Endodermal cell (in vitro differentiated cells): ENCODE results near the gene GAL3ST1. TPM values are rescaled to one million over a fixed set of nuclear protein-coding genes. Genes with fewer than 3 reads are reported as not detected.

ENCODE experiments used
- DNase-seq: peaks from one replicate; pipeline ENCODE4 v3.0.0-alpha.2; 2017
- H3K27ac ChIP-seq: 2 replicates; pipeline ENCODE4 v1.5.1; 2013; ENCODE audit warnings: mild to moderate bottlenecking, low read depth, low read length, moderate library complexity
- H3K27me3 ChIP-seq: 2 replicates; pipeline ENCODE4 v1.6.1; 2013; ENCODE audit warnings: mild to moderate bottlenecking, low read length, moderate library complexity; ENCODE audit not compliant: insufficient read depth, control insufficient read depth, poor library complexity, severe bottlenecking
- H3K36me3 ChIP-seq: 2 replicates; pipeline ENCODE4 v1.7.0; 2013; ENCODE audit warnings: mild to moderate bottlenecking, low read length, moderate library complexity; ENCODE audit not compliant: control insufficient read depth, insufficient read depth
- H3K4me1 ChIP-seq: one replicate; pipeline ENCODE4 v1.7.0; 2013; ENCODE audit warnings: low read length; ENCODE audit not compliant: control insufficient read depth, insufficient read depth
- H3K4me3 ChIP-seq: 2 replicates; pipeline ENCODE4 v1.5.1; 2013; ENCODE audit warnings: mild to moderate bottlenecking, low read length, moderate library complexity
- H3K9ac ChIP-seq: 2 replicates; pipeline ENCODE4 v1.6.1; 2013; ENCODE audit warnings: mild to moderate bottlenecking, low read length, moderate library complexity; ENCODE audit not compliant: poor library complexity, severe bottlenecking; ENCODE audit errors: extremely low read depth
- H3K9me3 ChIP-seq: 2 replicates; pipeline ENCODE4 v1.6.1; 2013; ENCODE audit warnings: mild to moderate bottlenecking, low read length, moderate library complexity; ENCODE audit not compliant: control insufficient read depth
- H3K27ac Mint-ChIP-seq: 2 replicates; pipeline ENCODE4 v1.8.0; 2020; ENCODE audit warnings: mixed read lengths
- H3K27me3 Mint-ChIP-seq: 2 replicates; pipeline ENCODE4 v1.8.0; 2021; ENCODE audit warnings: mild to moderate bottlenecking, mixed read lengths; ENCODE audit not compliant: insufficient read depth
- H3K36me3 Mint-ChIP-seq: 2 replicates; pipeline ENCODE4 v1.8.0; 2020; ENCODE audit warnings: low read depth, mixed read lengths
- H3K4me1 Mint-ChIP-seq: 2 replicates; pipeline ENCODE4 v1.8.0; 2020; ENCODE audit warnings: mixed read lengths
- H3K4me3 Mint-ChIP-seq: 2 replicates; pipeline ENCODE4 v1.8.0; 2020; ENCODE audit warnings: mild to moderate bottlenecking, moderate library complexity, mixed read lengths
- H3K9me3 Mint-ChIP-seq: 2 replicates; pipeline ENCODE4 v1.8.0; 2020; ENCODE audit warnings: mild to moderate bottlenecking, mixed read lengths
- WGBS, 2 experiments: methylation state at CpG; one replicate each; pipeline versions ENCODE4 v1.1.5 to v1.1.7; 2013; ENCODE audit warnings: missing lambda C conversion rate in 2 of 2, mixed read lengths in 1 of 2; ENCODE audit not compliant: insufficient coverage in 1 of 2, insufficient read length in 1 of 2; 5-methylcytosine and 5-hydroxymethylcytosine counted together
- total RNA-seq, 2 donors: library from RNA; stranded (reverse); fragmentation: NEBNext Ultra II Directional in 1 of 2; extraction: Animal tissue kit (Norgen Biotek cat#: 25700) in 1 of 2; gene quantifications; 2 replicates in 1 of 2; 3 replicates in 1 of 2; pipeline ENCODE4 v1.2.1, GENCODE V29; 2021
- TF ChIP-seq, protein P1 (sequence below): fragments of 200-600 bp; sonication (generic); conservative IDR thresholded peaks from 2 replicates; pipeline ENCODE4 v1.5.0; 2021; ENCODE audit warnings: antibody characterized with exemption, mild to moderate bottlenecking

GAL3ST1 gene
- total RNA-seq, 2 donors from 2014 or later = 26.4 to 28.3 TPM

DNA sequence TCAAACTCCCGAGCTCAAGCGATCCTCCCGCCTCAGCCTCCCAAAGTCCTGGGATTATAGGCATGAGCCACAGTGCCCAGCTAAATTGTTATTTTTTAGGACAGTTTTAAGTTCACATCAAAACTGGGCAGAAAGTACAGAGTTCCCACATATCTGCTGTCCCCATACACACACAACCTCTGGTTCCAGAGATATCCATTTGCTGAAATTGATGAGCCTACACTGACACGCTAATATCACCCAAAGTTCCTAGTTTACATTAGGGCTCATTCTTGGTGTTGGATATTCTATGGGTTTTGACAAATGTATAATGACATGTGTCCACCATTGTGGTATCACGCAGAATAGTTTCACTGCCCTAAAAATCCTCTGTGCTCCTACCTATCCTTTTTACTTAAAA lies 66.2 kb downstream of the GAL3ST1 start:
- Mint-ChIP-seq H3K27ac (no peak overlapping the region), H3K9me3 (peaks cover 11% of the 10 kb centered on the region), H3K27me3 (peaks cover 22% of the 10 kb centered on the region), H3K4me3 (no peak overlapping the region), H3K4me1 (no peaks in the 10 kb centered on the region), H3K36me3 (no peaks in the 10 kb centered on the region)
- Histone ChIP-seq H3K9me3 (no peaks in the 10 kb centered on the region), H3K4me3 (no peak overlapping the region), H3K9ac (no peak overlapping the region), H3K27ac (no peak overlapping the region), H3K4me1 (no peaks in the 10 kb centered on the region), H3K36me3 (no peaks in the 10 kb centered on the region), H3K27me3 (no peaks in the 10 kb centered on the region)
- WGBS, 2 experiments = 49 to 78% methylated on average over 3 to 5 of the region's 5 CpGs
- TF ChIP-seq, protein P1, sequence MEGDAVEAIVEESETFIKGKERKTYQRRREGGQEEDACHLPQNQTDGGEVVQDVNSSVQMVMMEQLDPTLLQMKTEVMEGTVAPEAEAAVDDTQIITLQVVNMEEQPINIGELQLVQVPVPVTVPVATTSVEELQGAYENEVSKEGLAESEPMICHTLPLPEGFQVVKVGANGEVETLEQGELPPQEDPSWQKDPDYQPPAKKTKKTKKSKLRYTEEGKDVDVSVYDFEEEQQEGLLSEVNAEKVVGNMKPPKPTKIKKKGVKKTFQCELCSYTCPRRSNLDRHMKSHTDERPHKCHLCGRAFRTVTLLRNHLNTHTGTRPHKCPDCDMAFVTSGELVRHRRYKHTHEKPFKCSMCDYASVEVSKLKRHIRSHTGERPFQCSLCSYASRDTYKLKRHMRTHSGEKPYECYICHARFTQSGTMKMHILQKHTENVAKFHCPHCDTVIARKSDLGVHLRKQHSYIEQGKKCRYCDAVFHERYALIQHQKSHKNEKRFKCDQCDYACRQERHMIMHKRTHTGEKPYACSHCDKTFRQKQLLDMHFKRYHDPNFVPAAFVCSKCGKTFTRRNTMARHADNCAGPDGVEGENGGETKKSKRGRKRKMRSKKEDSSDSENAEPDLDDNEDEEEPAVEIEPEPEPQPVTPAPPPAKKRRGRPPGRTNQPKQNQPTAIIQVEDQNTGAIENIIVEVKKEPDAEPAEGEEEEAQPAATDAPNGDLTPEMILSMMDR = no peak
- no peak for DNase-seq

DNA sequence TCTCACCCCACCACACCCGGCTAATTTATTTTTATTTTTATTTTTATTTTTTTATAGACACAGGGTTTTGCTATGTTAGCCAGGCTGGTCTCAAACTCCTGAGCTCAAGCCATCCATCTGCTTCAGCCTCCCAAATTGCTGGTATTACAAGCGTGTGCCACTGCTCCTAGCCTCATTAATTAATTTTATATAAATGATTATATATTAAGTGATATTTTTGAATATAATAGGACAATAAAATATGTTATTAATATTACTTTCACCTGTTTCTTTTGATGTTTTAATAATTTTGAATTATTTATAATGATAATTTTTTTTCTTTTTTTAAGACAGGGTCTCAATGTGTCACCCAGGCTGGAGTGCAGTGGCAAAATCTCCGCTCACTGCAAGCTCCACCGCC lies 66.8 kb downstream of the GAL3ST1 start:
- H3K36me3 ChIP-seq = no peaks in the 10 kb centered on the region
- H3K4me3 ChIP-seq = no peak overlapping the region
- TF ChIP-seq, protein P1 = no peak
- no peak overlapping the region for H3K4me3 Mint-ChIP-seq
- DNase-seq = no peak
- no peaks in the 10 kb centered on the region for H3K36me3 Mint-ChIP-seq
- no peaks in the 10 kb centered on the region for H3K4me1 Mint-ChIP-seq
- H3K27ac Mint-ChIP-seq = no peak overlapping the region
- 96% methylated on average over 3 of the region's 4 CpGs; no CpG with 5 or more reads in 1 of the 2 experiments for WGBS, 2 experiments
- H3K27ac ChIP-seq = no peak overlapping the region
- H3K27me3 ChIP-seq = no peaks in the 10 kb centered on the region
- no peaks in the 10 kb centered on the region for H3K4me1 ChIP-seq
- peaks cover 11% of the 10 kb centered on the region for H3K9me3 Mint-ChIP-seq
- no peaks in the 10 kb centered on the region for H3K9me3 ChIP-seq
- peaks cover 22% of the 10 kb centered on the region for H3K27me3 Mint-ChIP-seq
- no peak overlapping the region for H3K9ac ChIP-seq

DNA sequence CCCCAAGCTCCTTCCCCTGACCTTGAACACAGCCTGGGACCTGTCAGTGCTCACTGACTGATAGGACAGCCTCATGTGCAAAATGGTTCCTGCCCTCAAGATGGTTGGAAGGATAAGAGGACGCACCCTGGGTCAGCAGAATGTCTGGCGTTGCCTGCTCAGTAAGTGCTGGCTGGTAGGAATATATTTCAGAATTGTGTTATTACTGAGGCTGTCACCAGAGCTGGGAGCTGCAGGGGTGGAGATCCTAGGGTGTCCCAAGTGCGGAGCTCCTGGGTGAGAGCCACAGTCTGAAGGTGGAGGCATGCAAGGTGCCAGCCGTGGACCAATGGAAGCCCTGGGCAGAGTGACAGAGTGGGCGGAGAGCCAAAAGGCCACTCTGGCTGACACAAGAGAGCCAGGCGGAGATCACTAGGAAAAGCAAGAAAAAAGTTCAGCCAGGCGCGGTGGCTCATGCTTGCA lies 67.9 kb downstream of the GAL3ST1 start:
- TF ChIP-seq, protein P1 = no peak
- Histone ChIP-seq H3K9ac (no peak overlapping the region), H3K4me3 (no peak overlapping the region), H3K4me1 (no peaks in the 10 kb centered on the region), H3K27ac (no peak overlapping the region), H3K36me3 (no peaks in the 10 kb centered on the region), H3K27me3 (no peaks in the 10 kb centered on the region), H3K9me3 (no peaks in the 10 kb centered on the region)
- no peak for DNase-seq
- peaks cover 22% of the 10 kb centered on the region for H3K27me3 Mint-ChIP-seq
- no peaks in the 10 kb centered on the region for H3K36me3 Mint-ChIP-seq
- H3K9me3 Mint-ChIP-seq = no peaks in the 10 kb centered on the region
- H3K27ac Mint-ChIP-seq = no peak overlapping the region
- WGBS, 2 experiments = 92 to 96% methylated on average over 8 of the region's 8 CpGs
- H3K4me3 Mint-ChIP-seq = no peak overlapping the region
- H3K4me1 Mint-ChIP-seq = no peaks in the 10 kb centered on the region

Other genes with a start within 250 kb of the GAL3ST1 start
- 10 to 100 TPM; 12.1 to 13.7 TPM for gene TBC1D10A, start 247.7 kb downstream of the GAL3ST1 start, total RNA-seq
- gene SF3A1, start 217.8 kb downstream of the GAL3ST1 start, total RNA-seq = 100 to 1,000 TPM; 191 to 195 TPM
- gene CCDC157, start 217.7 kb downstream of the GAL3ST1 start, total RNA-seq = 1 to 10 TPM; 6.1 to 7.2 TPM
- 10 to 100 TPM; 44.0 to 46.7 TPM for gene RNF215, start 187.3 kb downstream of the GAL3ST1 start, total RNA-seq
- 10 to 100 TPM; 13.9 to 19.1 TPM for gene SEC14L2, start 177.6 kb downstream of the GAL3ST1 start, total RNA-seq
- gene MTFP1, start 148.9 kb downstream of the GAL3ST1 start, total RNA-seq = 10 to 100 TPM; 25.9 to 30.8 TPM
- not detected for gene SEC14L3, start 102.6 kb downstream of the GAL3ST1 start, total RNA-seq
- under 1 TPM; 0.49 to 0.62 TPM for gene SEC14L4, start 69.0 kb downstream of the GAL3ST1 start, total RNA-seq
- 1 to 10 TPM; 1.6 to 2.1 TPM for gene SEC14L6, start 27.9 kb downstream of the GAL3ST1 start, total RNA-seq
- 10 to 100 TPM; 78.7 to 90.2 TPM for gene PES1, start 17.2 kb upstream of the GAL3ST1 start, total RNA-seq
- gene TCN2, start 32.5 kb upstream of the GAL3ST1 start, total RNA-seq = 10 to 100 TPM; 71.8 to 73.6 TPM
- 1 to 10 TPM; 2.3 to 3.9 TPM for gene SLC35E4, start 61.1 kb upstream of the GAL3ST1 start, total RNA-seq
- 1 to 10 TPM; 7.3 to 7.6 TPM for gene DUSP18, start 93.2 kb upstream of the GAL3ST1 start, total RNA-seq
- 10 to 100 TPM in 1 of 2 donors, 1 to 10 TPM in 1; 6.8 to 11.1 TPM for gene OSBP2, start 120.2 kb upstream of the GAL3ST1 start, total RNA-seq